IPS DF 19.7 (cell line): ENCODE results near the gene ZFC3H1.

Source experiments
- DNase-seq: peaks from one replicate; pipeline ENCODE4 v3.0.0-alpha.2; 2013; ENCODE audit warnings: low read depth, low spot score

ZFC3H1 gene

DNA sequence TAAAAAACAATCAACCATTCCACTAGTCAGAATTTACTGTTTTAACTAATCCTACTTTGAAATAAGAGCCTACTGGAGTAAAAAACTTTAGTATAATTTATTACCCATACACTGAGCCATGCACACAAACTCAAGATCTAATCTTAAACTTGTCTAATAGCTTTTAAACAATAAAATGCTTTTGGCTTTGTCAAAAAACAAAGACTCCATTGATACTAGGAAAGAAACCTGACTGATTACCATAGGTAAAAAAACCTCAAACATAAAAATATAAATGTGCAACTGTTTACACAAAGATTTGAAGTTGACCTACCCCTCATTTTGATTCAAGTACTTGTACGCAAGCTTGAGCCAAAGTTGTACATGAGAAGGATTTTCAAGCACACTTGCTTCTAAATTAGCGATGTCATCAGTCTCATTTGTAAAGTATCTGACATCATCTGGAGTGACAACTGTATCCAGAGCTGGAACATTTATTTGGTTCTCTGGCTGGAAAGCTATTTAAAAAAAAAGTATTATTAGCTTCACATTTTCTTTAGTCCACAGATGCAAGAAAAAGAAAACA, 36.1 kb downstream of the ZFC3H1 start:
- DNase-seq = no peak

DNA sequence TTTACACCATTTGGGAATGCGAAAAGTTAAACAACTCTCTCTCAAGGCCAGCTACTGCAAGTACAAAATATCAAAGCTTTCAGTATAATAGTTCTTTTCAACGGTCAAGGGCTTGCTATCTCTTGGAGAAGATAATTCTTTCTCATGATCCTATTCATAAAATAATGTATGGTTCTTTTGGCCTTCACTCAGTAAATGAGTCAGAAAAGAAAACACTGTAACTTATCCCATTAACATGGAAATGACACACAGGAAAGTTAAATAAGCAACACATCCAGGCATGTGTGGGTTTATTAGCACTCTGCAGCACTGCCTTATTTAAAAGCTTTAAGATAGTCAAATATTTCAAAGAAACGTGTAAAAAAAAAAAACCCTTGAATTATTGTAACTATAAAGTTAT, 36.9 kb downstream of the ZFC3H1 start:
- DNase-seq = no peak

DNA sequence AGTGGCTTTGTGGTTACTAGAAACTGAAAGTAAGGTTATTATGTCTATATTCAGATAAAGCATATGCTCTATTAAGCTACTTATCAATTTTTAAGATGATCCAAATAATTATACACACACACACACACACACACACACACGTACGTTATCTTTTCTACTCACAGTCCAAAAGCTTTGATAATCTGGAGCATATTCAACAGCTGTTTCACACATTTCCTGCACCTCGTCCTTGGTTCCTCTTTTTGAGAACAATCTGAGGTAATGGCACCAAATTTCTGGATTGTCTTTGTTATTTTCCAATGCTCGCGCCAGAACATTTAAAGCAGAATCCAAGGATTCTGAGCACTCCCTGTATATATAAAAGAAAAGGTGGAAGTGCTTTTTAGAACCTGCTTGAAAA, 37.5 kb downstream of the ZFC3H1 start:
- DNase-seq = no peak

DNA sequence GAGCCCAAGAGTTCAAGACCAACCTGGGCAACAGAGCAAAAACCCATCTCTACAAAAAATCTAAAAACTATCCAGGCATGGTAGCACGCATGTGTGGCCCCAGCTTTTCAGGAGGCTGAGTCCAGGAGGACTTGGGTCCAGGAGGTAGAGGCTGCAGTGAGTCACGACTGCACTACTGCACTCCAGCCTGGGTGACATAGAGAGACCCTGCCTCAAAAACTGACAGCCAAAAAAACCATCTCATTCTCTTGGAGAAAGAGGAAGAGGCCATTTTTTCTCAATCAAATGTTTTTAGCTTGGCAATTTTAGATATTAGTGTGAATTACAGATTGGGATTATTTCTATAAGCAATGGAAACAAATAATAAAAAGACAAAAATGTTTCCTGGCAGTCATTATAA, 38.2 kb downstream of the ZFC3H1 start:
- no peak for DNase-seq

DNA sequence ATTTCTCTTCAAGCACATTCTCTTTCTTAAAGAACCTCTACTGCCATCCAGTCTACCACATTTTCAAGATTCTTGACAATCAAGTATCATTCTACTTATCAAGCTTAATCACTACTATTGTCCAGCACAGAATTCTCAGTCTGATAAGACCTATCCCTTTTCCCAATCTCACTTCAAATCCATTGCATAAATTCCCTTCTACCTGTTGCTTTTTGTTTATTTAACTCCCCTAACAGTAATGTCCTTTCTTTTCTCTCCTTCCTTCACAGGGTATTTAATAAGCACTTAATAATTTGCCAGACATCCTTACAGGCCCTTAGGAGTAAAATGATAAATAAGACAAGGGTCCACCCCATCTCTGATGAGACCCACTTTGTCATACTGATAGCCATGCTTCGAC, 41.7 kb downstream of the ZFC3H1 start:
- DNase-seq = no peak

DNA sequence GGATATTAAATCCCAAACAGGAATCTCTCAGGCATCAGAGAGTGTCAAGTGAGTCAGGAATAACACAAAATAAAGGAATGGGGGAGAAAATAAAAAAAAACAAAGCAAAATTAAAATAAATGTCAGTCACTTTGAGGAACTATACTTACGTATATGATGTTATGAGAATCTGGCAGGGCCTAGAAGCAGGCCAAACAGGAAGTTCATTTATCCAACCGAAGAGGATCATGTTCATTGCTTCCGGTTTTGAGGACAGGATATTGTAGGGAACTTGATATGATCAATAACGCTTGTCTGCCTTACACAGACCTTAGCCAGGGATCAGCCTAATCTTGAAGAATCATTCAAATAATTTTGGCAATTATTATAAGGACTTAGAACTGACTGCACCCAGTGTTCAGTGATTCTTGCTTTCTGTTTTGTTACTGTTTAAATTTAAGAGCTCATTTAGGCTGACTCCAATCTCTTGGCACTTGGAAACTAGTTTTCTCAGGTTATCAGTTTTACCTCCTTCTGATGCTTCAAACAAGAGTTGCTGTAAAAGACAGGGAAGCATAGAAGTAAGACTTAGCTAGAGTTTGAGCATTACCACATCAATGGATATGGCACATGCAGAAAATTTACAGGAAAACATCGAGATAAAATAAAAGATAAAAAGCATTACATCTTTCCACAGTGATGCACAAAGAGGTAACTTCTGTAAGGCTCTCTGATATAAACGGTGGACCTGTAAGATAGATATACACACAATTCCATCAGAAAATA, 53.4 kb downstream of the ZFC3H1 start:
- DNase-seq = no peak

DNA sequence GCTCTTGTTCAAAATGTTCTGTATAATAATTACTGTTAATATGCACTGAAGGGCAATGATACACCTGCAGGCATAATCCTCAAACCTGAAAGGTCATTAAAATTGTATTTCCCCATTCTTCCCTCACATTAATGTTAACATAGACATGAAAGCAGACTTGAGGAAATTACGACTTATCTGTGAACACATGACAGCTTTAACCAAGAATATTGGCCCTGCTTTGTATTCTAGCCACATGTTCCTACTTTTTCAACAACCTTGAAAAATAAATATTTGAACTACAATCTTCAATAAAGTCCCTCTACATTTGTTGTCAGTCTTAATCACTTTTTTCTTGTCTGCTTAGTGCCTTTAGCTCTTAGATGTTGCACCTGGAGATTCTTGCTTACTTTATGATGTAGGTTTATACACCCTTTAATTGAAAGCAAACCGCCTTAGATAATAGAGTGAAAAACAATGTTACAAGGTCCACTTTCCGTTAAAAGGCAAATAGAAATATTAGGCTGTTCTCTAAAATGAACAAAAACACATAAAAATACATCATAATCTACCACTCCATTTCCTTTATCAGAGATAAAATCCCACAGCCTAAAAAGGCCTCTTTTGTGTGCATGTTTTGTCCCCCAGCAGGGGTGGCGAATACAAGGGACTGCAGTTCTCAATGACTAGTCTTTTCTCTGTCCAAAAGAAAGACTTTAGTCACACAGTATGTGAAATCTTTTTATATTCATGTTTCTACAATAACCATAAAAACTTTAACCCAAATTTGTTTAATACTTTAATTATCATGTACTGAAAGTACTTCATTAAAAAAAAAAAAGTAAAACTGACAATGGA, 55.9 kb downstream of the ZFC3H1 start:
- DNase-seq = no peak

DNA sequence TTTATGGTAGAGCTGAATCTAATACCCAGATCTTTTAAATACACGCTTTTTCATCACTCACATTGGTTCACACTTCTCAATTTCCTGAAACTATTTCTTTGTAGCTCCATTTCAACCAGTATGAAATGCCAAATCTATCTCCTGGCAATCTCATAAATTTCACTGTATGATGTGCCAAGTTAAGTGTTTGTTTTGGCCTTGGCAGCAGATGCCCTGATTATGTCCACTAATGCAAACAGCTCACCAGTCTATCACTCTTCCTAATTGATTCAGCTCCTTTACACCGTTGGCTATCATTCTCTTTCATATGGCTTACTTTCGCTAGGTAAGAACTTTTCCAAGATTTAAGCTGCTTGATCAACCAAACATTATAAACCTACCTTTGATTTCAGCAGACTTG, 58.6 kb downstream of the ZFC3H1 start:
- DNase-seq = no peak

DNA sequence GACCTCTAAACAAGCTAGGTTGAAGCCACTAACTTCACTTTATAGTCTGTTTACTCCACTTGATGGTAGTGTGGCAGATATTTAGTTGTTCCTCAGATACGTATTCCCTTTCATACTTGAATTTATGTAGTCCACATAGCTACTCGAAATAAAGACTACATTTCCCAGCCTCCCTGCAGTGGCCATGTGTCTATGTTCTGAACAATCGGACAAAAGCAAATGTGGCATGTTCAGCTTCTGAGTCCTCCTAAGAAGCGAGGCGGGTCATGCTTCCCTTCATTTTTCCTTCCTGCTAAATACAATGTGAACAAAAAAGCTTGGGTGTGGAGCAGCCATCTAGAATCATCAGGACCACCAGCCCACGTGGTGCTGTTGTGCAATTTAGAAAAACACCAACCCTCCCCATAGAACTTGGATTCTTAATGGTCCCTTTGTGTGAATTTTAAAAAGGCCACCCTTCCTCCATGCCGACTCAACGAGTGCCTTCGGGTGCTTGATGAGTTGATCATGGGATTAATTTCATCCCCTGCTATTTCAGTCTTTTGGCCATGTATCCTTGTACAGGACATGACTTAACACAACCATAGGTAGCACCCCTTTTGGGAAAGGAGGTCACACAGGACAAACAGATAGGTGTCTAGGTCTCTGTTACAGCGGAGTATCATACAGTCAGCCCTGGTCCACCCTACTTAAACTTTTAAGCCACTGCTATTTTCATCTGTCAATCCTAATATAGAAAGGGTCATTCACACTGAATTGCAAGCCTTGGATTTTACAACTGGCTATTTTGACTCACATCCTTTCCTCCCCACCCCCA, 60.7 kb downstream of the ZFC3H1 start:
- no peak for DNase-seq

DNA sequence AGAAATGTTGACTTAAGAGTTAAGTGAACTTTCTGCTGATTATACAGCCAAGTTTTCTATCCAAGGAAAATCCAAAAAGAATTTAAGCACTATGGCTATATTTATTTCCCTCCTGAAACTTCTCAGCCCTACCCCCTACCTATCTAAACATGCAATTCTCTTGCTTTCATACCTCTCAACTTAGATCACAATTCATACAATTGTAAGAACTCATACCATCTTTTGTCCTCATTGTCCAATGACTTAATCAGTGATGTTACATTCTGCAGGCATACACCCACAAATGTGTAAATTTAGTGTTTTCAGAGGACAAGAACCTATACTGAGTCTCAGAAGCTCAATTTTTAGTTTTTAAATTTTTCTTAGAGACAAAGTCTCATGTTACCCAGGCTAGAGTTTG, 62.1 kb downstream of the ZFC3H1 start:
- DNase-seq = no peak

DNA sequence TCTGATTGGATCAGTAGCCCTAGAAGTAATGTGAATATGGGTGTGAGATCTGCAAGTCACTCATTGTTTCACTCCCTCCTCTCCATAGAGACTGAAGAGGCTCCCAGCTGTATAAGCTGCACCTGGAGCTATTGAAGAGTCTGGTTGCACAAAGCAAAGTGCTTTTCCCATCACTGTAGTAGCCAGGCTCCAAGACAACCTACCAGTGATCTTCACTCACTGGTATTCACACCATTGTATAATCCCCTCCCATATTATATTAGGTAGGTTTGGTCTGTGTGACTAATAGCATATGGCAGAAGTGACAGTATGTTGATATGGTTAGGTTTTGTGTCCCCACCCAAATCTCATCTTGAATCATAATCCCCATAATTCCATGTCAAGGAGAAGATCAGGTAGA, 64.4 kb downstream of the ZFC3H1 start:
- no peak for DNase-seq

DNA sequence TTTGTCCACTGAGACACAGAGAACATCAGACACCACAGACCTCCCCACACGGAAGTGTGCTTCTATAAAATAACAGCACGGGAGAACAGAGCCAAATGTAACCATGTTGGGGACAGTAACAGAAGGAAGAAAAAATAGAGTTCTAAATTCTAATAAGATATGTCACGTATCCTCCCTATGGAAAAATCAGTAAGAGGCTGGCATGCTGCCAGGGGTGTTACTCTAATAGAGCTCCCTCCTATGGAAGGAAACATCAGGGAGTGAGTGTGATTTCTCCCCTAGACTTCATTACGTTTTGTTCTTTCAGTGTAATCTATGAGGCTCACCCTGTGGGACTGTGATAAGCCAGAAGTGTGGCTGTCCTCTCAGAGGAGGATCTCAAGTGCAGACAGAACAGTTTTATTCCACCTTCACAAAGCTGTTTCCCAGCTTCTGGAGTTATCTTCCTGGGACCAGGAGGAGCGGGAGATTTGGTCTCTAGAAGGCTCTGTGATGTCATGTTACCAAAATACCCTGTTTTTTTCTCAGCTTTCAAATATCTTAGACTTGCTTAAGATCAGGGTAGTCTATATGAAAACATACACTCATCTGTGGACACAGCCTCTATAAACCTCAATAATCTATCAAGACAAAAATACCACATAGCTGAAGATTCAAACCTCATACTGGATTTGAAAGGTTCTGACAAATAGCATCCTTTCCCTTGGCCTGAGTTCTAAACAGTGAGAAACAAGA, 69.3 kb downstream of the ZFC3H1 start:
- DNase-seq = no peak

DNA sequence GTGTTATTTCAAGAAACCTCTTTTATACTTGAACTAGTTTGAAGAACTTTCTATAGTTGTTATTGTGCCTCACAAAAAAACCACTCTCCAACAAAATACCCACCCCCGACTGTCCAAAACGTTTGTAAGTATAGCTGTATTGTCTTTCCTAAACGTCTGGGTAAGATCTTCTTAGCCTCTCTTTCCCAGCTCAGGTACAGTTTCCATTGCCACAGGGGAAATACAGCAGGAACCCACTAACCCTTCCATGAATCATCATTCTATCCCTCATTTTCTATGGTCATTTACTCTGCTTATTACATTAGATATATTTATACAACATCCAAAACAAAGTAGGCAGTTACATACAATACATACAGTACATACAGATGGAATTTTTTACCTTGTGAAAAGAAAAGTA, 70.8 kb downstream of the ZFC3H1 start:
- no peak for DNase-seq

DNA sequence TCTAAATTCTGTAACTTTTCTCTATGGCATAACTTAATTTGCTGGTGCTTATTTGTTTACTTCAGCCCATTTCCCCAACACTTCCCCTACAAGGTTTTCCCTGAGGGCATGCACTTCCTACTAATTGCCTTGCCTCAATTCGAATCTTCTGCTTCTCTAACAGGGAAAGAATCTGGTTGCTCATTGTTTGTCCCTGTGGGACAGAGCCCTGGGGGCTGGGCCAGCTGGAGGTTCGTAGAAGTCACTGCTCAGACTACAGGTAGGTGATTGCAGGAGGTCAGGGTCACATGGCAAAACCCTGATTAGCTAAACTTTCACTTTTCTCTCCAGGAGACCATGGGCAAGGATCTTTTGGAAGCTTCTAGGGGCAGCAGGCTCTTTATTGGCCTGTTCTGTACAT, 72.0 kb downstream of the ZFC3H1 start:
- DNase-seq = peak; percentile 9

DNA sequence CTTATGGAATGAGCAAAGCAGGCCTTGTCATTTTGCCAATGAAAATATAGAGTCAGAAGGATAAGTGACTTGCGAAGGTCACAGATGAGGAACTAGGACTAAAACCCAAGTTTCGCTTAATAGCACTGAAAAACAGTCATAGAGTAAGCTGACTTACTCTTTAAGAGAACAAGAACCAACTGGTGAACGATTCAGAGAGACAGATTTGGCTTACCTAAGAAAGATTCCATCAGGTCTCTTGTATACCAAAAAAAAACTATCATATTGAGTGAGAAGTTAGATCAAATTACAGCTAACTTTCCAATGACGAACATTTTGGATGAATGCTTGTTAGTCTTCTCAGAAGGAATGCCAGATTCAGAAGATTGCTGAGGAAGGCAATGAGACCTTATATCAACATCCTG, 74.2 kb downstream of the ZFC3H1 start:
- no peak for DNase-seq

DNA sequence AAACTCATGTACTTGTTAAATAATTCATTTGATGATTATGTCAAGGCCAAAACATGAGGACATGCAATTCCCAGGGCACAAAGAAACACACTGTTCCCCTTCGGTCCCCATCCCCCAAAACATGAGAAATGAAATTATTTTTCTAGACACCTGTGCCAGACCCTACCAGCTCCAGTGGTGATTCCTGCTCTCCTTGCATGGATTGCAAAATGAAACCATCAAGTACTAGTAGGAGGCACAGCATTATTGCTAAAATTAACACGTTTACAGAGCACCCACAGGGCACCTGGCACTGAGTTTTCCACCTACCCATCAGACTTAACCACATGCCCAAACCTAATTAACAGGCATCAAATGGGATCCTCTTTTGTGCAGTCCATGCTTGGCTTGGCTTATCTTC, 76.6 kb downstream of the ZFC3H1 start:
- DNase-seq = no peak

DNA sequence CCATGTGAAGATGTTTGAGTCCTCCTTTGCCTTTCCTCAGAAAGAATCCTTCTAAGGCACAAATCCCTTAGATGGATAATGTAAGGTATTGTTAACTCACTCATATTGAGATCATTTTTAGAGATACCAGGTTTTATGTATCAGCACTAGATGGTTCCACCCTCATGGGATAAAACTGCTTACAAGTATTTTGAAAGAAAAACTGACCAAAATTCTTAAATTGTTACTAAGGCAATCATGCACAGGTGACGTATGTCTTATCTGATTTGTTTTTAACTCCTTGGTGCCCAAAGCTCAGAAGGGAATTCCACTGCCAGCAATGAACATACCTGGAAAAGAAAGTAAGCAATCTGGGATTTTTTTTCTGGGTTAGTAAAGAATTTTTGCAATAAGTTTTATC, 78.4 kb downstream of the ZFC3H1 start:
- DNase-seq = no peak

DNA sequence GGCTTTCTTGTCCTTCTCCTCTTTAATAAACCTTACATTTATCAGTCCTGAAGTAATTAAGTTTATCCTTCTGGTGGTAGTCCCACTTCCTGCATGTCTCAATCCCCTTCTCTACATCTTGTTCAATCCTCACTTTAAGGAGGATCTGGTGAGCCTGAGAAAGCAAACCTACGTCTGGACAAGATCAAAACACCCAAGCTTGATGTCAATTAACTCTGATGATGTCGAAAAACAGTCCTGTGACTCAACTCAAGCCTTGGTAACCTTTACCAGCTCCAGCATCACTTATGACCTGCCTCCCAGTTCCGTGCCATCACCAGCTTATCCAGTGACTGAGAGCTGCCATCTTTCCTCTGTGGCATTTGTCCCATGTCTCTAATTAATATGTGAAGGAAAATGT, 79.3 kb downstream of the ZFC3H1 start:
- DNase-seq = no peak

DNA sequence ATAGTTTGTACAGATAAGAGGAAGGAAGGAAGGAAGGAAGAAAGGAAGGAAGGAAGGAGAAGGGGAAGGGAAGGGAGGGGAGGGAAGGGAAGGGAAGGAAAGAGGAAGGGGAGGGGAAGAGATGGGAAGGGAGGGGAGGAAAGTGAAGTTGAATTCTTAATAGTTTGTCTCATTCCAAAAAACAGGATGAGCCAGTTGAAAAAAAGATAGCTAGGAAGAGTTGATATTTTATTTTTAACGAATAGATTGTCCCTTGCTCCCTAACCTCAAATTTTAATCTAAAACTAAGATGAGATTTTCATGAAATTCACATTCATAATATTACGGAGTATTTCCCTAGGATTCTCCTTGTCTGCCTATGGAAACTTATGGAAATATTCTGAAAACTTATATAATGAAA, 80.7 kb downstream of the ZFC3H1 start:
- DNase-seq = no peak

DNA sequence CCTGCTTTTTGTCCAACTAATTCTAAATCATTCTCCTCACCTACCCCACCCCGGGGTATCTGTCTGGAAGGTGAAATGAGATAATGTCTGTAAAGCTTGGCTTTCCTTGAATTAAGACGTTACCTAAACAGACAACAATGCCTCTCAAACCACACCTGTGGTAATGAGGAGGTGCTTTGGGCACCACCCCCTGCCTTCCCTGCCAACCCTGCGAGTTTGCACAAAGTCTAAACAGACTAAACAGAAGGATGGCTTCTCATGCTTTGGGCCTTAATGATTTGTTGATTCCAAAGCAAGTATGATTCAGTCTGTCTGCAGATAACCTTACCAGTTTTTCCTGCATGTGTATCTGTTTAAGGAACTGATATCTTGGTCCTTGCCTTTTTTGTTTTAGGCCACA, 82.4 kb downstream of the ZFC3H1 start:
- DNase-seq = no peak

DNA sequence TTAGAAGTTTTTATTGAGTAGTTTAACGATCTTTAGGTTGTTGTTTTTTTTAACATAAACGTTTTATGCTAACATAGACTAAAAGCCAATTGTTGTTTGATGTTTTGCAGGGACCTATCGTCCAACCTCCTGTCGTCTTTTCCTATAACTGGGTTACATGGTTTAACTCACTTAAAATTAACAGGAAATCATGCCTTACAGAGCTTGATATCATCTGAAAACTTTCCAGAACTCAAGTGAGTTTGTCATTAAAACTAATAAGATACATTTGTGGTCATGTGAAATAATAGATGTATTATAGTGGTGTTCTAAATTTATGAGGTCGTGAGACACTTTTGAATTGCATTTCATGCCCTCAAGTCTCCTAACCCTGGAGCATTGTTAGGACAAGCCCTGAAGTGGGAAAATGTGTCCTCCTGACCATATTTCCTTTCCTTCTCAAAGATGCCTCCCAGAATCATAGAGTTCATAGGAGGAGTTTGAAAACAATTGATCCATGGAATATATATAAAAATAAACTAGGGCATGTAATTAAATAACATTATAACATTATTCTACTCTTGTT, 84.9 kb downstream of the ZFC3H1 start:
- DNase-seq = no peak
